ENCODE measurements around the gene MFN2.
"Not testable (repeated sequence)": the region's sequence is repeated elsewhere in the genome, so short reads cannot be mapped to it uniquely, and the experiment has no call there.

MFN2 gene

DNA sequence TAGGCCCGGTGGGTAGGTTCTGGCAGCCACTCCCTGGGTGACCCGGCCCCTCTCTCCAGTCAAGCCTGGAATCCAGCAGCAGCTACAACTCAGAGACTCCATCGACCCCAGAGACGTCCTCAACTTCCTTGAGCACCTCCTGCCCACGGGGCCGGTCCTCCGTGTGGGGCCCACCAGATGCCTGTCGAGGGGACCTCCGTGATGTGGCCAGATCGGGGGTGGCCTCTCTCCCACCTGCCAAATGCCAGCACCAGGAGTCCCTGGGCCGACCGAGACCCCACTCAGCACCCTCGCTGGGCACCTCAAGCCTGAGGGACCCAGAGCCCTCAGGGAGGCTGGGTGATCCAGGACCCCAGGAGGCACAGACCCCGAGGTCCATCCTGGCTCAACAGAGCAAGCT is 41.8 kb downstream of the MFN2 start:
- DNase-seq (ENCODE audit: low spot score): no peak

DNA sequence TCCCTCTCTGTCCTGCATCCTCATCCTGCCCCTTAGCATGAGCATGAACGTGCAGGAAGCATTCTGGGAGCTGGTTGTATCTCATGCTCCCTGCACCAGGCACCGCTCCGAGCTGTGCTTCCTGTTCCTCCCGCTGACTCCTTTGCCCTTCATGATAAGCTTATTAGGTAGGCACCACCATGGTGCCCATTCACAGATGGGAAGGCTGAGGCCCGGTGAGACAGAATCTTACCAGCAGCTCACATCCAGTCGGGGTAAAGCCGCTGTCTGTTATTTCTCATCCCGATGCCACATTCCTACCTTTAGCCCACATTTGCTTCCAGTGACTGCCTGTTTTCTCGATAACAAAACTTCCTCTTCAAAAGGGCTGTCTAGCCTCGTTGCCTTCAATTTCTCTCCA is 46.3 kb downstream of the MFN2 start:
- DNase-seq (ENCODE audit: low spot score): no peak

DNA sequence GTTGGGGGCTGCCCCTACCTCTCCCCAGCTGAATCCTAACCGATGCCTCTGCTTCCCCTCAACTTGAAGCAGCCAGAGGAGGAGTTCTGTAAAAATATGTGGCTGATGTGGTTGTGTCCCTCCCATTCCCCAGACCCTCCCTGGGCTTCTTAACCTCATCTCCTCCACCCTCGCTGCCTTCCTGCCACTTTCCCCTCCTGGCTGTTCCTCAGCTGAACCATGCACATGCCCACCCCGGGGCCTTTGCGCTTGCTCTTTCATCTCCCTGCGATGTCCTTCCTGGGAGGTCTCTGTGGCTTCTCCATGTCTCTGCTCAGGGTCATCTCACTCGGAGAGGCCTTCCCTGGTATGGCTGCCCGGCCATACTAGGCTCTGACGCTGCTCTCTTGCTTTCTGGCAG is 48.0 kb downstream of the MFN2 start:
- DNase-seq (ENCODE audit: low spot score): no peak

DNA sequence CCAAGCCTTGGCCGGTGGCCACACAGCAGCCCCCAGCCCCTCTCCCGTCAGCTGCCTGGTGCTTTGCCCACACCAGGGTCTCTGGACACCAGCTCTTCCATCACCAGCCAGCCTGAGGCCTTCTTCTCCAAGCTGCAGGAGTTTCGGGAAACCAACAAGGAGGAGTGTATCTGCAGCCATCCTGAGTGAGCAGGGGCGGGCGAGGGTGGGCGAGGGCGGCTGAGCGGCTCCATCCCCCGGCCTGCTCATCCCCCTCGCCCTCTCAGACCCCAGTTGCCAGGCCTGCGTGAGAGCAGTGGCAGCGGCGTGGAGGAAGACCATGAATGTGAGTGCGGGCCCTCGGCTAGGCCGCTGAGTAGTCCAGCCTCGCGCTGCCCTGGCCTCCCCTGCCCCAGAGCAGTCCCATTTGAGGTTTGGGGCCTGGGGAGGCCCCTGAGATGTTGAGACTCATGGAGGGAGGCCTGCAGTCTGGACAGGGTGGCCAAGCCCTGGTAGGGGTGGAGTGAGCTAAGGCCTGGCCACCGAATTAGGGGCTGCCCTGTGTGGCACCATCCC is 48.8 kb downstream of the MFN2 start:
- DNase-seq (ENCODE audit: low spot score): no peak

DNA sequence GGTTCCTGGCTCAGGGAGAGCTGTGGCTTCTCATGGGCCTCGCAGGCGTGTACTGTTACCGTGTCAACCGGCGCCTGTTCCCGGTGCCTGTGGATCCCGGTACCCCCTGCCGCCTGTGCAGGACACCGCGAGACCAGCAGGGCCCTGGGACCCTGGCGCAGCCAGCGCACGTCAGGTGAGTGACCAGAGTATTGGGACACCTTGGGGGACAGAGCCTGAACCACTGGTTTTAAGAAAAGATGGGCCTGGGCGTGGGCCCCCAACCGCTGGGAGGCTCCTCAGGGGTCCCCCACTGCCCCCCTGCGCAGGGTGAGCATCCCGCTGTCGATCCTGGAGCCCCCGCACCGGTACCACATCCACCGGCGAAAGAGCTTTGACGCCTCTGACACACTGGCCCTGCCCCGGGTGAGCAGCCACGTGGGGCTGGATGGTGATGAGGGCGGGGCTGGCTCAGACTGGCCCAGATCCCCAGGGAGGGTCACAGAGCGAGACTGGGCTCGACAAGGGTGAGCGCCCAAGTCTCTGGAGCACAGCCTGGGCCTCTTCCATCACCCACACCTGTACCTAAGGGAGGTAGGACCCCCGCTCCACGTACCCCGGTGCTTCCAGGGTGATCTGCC is 49.6 kb downstream of the MFN2 start:
- no peak for DNase-seq (ENCODE audit: low spot score)

DNA sequence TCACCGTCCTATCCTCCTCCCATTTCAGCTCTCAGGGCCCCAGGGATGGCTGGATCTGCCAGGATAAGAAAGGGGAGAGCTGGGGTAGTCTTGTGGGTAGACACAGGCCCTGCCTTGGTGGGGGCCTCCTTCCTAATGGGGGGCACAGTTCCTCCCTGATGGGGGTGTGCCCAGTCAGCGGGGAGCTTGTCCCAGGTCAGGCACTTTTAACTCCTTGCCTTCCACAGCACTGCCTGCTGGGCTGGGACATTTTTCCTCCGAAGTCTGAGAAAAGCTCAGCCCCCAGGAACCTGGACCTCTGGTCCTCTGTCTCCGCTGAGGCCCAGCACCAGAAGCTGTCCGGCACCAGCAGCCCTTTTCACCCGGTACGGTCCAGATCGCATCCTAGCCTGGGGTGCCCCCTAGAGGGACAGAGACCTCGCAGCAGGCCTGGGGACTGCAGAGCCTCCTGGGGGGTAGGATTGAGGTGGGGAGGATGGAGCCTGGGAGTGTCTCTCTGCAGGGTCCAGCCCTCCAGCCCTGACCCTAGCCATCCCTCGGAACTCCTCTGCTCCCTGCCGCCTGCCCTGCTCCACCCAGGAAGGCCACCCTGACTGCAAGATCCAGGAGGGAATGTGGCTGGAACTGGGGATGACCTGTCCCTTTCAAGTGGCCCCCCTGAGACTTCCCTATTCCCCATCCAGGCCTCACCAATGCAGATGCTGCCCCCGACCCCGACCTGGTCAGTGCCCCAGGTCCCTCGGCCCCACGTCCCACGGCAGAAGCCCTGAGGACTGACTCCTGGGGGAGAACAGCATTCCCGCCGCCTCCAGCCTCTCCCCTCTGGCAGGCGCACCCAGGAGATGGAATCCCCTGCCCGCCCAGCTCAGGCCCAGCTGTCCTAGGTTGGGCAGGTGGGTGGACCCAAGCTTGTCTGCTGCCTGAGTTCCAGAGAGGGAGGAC is 51.1 kb downstream of the MFN2 start:
- no peak for DNase-seq (ENCODE audit: low spot score)

DNA sequence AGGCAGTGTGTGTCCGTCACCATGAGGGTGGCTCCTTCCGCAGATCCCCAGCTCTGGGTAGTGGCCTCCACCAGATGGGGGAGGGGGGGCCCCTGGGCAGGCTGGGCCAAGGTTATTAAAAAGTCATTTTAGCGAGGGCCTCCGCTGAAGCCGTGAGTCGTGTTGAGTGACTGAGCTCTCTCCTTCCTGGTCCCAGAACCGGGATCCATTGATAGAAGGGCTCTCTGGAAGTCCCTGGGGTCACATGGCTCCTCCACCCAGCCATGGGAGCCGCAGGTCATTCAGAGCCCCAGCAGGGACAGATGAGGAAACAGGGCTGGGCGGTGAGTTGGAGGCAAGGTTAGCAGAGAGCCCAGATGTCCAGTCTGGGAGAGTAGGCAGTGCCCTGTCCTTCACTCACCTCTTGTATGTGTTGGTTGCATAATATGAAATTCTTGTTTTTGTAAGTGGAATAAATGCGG is 51.9 kb downstream of the MFN2 start:
- no peak for DNase-seq (ENCODE audit: low spot score)

DNA sequence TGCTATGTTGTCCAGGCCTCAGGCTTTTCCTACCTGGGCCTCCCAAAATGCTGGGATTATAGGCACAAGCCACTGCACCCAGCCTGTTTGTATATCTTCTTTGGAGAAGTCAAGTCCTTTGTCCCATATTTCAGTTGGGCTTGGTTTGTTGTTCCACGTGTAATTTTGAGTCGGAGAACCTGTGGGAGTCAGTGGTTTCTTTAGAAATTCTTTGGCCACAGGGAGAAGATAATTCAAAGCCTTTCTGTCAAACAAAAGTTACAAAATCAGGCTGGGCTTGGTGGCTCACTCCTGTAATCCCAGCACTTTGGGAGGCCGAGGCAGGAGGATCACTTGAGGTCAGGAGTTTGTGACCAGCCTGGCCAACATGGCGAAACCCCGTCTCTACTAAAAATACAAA is 53.2 kb downstream of the MFN2 start:
- not testable (repeated sequence) for DNase-seq (ENCODE audit: low spot score)

DNA sequence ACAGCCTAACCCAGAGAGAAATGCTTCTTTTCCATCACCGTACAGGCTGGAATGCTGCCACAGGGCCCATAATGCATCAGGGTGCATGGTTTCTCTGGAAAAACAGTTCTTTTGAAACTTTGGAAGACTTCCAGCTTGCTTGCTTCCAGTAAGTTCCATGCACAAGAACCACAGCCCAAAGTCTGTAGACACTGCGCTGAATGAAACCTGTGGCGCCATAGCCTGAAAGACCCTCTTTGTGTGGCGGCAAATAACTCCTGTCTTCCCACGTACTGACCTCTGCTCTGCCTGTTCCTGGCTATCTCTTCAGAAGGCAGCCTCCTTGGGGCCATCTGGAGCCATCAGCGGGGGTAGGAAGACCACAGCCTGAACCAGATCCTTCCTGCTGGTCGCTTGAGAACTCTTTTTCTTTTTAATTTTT is 54.1 kb downstream of the MFN2 start:
- no peak for DNase-seq (ENCODE audit: low spot score)

DNA sequence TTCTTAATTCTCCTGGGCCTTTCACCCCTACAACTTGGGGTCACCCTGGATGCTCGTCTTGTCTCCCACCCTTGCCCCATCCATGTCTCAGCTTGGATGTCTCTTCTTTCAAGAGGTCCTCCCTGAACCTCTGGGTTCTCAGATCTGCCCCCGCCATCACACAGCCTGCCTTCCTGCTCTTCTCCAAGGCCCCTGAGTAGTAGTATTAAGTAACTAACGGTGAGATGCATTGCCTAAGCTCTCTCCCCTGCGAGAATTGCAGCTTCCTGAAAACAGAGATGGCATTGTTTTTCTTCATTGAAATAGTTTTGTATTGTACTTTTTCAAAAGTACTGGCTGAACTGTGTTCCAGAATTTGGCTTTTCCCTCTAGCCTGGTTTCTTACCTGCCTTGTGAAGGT is 55.1 kb downstream of the MFN2 start:
- no peak for DNase-seq (ENCODE audit: low spot score)

DNA sequence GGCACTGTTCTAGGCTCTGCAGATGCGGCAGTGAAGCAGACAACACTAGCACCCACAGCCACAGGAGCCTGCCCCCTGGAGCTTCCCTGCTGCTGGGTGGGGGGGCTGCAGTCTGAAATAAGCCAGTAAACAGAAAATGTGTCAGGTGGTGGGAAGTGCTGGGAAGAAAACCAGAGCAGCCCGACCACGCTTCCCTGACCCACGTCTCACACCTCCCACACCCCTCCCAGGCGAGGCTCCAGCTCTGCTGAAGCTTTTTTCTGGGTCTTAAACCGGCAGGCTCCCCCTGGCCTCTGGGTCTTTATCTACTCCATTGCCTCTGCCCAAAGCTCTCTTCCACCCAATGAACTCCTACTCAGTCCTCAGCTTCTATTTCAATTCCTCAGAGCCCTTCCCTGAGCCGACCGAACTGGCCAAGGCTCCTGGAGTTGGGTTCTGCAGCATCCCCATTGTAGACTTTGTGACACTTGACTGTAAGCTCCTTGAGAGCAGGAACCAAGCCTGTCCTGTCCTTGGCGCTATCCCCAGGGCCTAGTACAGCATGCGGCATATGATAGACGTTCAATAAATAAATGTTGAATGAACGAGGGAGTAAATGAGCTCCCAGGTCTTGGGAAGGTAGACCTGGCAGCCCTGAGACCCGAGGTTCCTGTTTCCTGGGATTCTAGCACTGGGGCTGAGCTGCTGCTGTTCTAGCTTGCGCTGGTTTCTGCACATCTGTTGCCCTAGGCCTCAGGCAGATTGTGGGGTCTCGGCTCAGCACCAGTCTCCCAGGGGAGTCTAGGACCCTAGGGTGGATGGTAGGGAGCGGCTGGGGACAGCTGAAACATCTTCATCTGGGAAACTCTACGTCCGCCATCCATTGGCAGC is 57.5 kb downstream of the MFN2 start:
- DNase-seq (ENCODE audit: low spot score): no peak

DNA sequence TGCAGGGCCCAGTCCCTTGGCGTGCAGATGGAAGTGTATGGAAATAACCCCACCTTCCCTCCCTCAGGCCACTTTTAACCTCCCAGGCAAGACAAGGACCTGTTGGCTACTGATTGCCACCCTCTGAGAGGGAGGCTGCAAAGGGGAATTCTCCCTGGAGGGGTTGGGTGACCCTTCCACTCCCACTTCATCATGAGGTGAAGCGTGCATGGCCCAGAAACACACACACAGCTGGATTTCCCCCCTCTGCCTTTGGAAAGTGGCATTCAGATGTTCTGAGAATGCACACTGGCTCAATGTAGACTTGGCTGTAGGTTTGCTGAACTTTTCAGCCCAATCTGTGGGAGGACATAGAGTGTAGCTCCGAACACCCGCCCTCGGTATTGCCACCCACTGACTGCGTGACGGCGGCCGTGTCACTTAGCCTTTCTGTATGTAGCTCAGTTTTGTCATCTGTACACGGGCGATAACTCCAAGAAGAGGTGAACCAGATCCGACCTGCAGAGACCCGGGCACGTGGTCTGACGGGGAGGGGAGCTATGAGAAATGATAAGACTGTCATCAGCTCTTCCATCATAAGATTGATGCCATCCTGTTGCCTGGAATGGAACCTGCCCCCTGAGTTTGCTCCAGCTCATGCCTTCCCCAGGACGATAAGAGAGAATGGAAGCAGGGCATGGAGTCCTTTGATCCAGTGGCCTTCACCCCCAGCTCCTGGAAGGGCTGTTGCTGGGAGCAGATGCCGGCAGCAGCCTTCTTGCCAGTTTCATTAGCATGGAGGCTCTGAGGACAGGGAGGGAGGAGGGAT is 58.3 kb downstream of the MFN2 start:
- no peak for DNase-seq (ENCODE audit: low spot score)

DNA sequence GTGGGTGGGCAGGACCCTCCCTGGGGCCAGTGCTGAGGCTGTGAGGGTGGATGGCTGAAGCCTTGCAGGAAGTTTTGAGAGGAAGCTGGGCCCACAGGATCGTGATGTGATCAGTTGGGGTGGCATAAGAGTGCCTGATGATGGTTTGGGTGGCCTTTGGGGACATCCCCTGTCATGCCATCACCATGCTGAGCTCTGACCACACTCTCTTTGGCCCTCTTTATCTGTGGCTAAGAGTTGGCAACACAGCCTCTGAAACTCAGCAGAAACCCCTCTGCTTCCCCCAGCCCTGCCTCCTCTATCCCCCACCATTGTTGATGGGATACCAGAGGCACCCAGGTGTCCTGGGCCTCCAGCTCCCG is 58.9 kb downstream of the MFN2 start:
- DNase-seq (ENCODE audit: low spot score): no peak

DNA sequence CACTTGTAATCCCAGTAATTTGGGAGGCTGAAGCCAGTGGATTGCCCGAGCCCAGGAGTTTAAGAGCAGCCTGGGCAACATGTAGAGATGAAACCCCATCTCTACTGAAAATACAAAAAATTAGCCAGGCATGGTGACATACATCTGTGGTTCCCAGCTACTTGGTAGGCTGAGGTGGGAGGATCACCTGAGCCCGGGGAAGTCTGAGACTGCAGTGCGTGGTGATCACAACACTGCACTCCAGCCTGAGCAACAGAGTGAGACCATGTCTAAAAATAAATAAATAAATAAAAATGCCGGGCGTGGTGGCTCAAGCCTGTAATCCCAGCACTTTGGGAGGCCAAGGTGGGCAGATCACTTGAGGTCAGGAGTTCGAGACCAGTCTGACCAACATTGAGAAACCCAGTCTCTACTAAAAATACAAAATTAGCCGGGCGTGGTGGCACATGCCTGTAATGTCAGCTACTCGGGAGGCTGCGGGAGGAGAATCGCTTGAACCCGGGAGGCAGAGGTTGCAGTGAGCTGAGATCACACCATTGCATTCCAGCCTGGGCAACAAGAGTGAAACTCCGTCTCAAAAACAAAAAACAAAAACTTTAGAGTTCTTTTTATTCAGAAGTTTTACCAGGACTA is 59.7 kb downstream of the MFN2 start:
- DNase-seq (ENCODE audit: low spot score): not testable (repeated sequence)

DNA sequence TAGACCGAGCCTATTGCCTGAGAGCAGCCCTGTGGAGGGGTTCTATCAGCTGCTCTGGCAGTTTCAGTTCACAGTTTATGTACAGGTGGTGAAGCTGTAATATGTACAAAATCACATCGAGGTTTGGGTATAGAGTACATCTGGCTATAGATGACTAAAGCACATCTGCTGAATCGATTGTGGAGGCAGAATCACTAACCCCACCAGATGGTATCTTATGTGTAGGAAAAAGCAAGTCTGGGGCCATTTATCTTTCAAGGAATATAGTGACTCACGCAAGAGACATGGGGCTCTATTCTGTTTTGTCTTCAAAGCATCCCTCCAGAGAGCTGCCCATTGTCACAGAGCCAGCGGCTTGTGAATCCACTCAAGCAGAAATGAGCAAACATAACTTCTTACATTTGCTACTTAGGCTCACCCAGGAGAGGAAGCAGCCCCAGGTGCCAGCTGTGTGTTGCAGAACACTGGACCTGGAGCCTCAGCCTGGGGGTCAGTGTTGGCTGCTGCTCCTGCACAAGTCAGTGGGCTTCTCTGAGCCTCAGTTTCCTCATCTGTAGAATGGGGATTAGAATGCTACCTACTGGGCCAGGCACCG is 60.3 kb downstream of the MFN2 start:
- no peak for DNase-seq (ENCODE audit: low spot score)

DNA sequence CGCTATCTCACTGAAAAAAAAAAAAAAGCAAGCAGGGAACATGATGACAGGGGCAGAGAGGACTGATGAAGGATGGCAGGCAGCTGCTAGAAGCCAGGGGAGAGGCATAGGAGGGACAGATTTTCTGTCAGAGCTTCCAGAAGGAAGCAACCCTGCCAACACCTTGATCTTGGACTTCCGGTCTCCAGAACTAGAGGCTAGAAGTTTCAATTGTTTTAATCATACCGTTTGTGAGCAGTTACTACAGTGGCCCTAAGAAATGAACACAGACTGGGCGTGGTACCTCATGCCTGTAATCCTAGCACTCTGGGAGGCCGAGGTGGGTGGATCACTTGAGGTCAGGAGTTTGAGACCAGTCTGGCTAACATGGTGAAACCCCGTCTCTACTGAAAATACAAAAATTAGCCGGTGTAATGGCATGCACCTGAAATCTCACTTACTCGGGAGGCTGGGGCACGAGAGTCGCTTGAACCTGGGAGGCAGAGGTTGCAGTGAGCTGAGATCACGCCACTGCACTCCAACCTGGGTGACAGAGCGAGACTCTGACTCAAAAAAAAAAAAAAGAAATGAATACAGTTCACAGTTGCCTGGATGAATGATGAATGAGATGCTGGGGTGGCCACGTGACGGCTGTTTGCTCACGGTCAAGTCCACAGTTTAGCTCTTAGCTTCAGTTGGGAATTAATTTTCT is 64.1 kb downstream of the MFN2 start:
- DNase-seq (ENCODE audit: low spot score): not testable (repeated sequence)

DNA sequence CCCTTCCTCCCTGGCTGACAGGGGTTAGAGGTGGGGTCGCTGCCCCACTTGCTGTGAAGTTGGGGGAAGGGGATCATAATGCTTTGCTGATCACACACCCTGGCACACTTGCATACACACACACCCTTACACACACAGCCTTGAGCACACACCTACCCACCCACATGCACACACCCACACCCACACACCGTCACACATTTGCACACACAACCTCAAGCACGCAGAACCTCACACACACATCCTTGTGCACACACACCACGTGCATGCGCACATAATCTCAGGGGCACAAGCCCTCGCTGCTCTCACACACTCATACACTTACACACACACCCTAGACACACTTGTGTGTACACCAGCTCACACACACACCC is 66.5 kb downstream of the MFN2 start:
- no peak for DNase-seq (ENCODE audit: low spot score)

DNA sequence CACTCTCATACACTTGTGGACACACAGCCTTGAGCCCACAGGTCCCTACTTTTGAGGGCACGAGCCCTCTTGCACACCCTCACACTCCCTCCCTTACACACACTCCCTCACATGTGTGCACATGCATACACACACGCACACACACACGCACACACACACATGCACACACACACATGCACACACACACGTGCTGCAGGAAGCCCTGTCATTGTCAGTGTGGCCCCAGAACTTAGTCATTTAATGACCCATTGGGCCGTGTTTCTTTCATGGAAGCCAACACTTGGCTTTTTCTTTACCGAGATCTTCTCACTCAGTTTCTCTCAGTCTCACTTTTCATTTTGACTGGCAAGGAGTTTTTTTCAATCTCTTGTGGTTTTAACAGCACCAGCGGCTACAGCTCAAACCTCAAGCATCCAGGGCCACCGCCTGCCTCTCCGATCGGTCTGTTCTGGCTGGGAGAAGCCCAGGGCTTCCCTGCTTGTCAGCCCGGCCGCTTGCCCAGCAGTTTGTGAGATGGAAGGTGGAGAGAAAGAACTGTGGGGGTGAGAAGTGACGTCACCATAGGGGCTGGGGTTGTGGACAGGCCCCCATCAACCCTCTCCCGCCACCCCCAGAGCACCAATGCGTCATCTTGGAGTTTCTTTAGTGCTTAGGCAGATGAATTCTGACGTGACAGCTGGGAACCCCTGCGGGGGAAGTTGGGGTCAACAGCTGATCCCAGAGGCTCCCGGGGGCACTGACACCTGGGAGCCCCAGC is 67.1 kb downstream of the MFN2 start:
- DNase-seq (ENCODE audit: low spot score): no peak

DNA sequence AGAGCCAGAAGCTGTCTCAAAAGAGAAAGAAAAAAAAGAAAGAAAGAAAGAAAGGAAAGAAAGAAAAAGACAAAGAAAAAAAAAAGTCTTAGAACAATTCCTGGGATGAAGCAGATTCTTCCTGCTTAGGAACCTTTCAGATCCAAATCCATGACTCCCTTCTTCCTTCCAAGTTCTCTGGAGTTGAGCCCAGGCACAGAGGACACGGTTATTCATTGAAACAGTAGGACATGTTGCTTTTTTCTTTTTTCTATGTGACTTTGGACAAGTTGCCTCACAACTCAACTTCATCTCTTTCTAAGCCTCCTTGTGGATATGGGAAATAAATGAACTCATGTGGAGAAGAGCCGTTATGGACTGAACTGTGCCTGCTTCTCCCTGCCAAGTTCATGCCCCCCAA is 68.1 kb downstream of the MFN2 start:
- no peak for DNase-seq (ENCODE audit: low spot score)

Data from left forelimb (tissue), 1 donor.